HG03442 (cell line): Measurements from ENCODE around the gene PCDHGB5.
"Not testable (repeated sequence)": the region's sequence is repeated elsewhere in the genome, so short reads cannot be mapped to it uniquely, and the experiment has no call there.

ENCODE experiments used
- ATAC-seq: cut with Tn5 transposase; IDR thresholded peaks from one replicate; pipeline ENCODE4 v1.9.1; 2021; ENCODE audit warnings: mild to moderate bottlenecking, moderate library complexity; ENCODE audit not compliant: unreplicated experiment

Gene PCDHGB5

DNA sequence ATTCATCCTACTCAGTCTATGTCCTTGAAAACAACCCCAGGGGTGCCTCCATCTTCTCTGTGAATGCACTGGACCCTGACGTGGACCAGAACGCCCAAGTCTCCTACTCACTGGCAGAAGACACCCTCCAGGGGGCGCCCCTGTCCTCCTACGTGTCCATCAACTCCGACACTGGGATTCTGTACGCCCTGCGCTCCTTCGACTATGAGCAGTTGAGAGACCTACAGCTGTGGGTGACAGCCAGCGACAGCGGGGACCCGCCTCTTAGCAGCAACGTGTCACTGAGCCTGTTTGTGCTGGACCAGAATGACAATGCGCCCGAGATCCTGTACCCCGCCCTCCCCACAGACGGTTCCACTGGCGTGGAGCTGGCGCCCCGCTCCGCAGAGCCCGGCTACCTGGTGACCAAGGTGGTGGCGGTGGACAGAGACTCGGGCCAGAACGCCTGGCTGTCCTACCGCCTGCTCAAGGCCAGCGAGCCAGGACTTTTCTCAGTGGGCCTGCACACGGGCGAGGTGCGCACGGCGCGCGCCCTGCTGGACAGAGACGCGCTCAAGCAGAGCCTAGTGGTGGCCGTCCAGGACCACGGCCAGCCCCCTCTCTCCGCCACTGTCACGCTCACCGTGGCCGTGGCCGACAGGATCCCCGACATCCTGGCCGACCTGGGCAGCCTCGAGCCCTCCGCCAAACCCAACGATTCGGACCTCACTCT, 22.1 kb upstream of the PCDHGB5 start:
- not testable (repeated sequence) for ATAC-seq

DNA sequence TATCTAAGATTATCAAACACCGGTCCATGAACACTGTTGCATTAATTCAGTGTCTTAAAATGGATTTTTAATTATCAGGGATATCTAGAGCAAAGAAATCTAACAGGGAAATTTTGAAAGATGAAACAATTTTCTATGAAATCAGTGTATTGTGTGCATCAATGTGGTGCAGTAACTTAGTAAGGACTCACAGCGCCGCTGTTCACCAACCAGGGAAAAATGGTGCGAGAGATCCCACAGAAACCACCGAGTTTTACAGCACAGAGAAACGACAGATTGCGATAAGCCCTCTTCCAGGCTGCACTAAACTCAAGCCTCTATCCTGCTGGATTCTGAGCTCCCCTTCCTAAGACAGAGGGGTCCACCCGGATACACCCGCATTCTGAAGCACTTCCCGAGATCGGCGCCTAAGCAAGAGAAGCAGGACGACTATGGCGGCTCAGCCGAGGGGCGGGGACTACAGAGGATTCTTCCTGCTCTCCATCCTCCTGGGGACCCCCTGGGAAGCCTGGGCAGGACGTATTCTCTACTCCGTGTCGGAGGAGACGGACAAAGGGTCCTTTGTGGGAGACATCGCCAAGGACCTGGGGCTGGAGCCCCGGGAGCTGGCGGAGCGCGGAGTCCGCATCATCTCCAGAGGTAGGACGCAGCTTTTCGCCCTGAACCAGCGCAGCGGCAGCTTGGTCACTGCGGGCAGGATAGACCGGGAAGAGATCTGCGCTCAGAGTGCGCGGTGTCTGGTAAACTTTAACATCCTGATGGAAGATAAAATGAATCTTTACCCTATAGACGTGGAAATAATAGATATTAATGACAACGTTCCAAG, 15.1 kb upstream of the PCDHGB5 start, which contains the start of gene PCDHGA7:
PCDHGA7 (plus strand) TSS at position 274 of the 826 bp plus-strand sequence; CDS start at position 432, 158 bp downstream.
- no peak for ATAC-seq

- ATAC-seq, result no peak
Measured at GRCh38 chr5:141383345-141383744, 14.4 kb upstream of the PCDHGB5 start.

- ATAC-seq, result no peak
Measured at GRCh38 chr5:141384471-141385267, 13.1 kb upstream of the PCDHGB5 start.

GRCh38 chr5:141387557-141388311, 10.0 kb upstream of the PCDHGB5 start, which contains the start of gene PCDHGB4:
PCDHGB4 (plus strand) TSS chr5:141387698; CDS start chr5:141387885, 187 bp downstream.
- not testable (repeated sequence) for ATAC-seq

DNA sequence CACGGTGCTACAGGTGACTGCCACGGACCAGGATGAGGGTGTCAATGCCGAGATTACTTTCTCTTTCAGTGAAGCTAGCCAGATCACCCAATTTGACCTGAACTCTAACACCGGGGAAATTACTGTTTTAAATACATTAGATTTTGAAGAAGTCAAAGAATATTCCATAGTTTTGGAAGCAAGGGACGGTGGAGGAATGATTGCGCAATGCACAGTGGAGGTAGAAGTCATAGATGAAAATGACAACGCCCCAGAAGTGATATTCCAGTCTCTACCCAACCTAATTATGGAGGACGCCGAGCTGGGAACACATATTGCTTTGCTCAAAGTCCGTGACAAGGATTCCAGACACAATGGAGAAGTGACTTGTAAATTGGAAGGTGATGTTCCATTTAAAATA, 9.1 kb upstream of the PCDHGB5 start:
- no peak for ATAC-seq

DNA sequence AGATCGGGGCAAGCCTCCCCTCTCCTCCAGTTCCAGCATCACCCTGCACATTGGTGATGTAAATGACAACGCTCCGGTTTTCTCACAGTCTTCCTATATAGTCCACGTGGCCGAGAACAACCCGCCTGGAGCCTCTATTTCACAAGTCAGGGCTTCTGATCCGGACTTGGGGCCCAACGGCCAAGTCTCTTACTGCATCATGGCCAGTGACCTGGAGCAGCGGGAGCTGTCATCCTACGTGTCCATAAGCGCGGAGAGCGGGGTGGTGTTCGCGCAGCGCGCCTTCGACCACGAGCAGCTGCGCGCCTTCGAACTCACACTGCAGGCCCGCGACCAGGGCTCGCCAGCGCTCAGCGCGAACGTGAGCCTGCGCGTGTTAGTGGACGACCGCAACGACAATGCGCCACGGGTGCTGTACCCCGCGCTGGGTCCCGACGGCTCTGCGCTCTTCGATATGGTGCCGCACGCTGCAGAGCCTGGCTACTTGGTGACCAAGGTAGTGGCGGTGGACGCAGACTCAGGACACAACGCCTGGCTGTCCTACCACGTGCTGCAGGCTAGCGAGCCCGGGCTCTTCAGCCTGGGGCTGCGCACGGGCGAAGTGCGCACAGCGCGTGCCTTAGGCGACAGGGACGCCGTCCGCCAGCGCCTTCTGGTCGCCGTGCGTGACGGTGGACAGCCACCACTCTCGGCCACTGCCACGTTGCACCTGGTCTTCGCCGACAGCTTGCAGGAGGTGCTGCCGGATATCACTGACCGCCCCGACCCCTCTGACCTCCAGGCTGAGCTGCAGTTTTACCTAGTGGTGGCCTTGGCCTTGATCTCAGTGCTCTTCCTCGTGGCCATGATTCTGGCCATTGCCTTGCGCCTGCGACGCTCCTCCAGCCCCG, 8.3 kb upstream of the PCDHGB5 start:
- no peak for ATAC-seq

DNA sequence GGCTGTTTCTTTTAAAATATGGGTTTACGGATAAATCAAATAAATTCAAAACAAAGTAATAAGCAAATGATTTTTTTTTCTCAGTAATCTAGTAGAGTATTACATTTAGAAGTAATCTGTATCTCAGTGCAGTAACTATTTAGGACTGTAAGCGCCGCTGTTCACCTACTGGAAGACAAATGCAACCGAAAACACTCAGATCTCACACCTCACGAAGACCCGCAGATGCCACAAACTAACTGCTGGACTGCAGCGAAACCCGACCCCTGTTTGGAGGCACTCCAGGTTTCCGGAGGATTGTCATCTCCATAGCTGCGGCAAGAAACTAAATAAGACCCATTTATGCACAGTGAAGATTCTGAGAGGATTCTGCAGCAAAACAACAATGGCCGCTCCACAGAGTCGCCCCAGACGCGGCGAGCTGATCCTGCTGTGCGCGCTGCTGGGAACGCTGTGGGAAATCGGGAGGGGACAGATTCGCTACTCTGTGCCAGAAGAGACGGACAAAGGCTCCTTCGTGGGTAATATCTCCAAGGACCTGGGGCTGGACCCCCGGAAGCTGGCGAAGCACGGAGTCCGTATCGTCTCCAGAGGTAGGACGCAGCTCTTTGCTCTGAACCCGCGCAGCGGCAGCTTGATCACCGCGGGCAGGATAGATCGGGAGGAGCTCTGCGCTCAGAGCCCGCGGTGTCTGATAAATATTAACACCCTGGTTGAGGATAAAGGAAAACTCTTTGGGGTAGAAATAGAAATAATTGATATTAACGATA, 5.1 kb upstream of the PCDHGB5 start, which contains the start of gene PCDHGA8:
PCDHGA8 (plus strand) TSS at position 205 of the 770 bp plus-strand sequence; CDS start at position 386, 181 bp downstream.
- ATAC-seq, result no peak

GRCh38 chr5:141393267-141393666, 4.5 kb upstream of the PCDHGB5 start:
- ATAC-seq, result no peak

DNA sequence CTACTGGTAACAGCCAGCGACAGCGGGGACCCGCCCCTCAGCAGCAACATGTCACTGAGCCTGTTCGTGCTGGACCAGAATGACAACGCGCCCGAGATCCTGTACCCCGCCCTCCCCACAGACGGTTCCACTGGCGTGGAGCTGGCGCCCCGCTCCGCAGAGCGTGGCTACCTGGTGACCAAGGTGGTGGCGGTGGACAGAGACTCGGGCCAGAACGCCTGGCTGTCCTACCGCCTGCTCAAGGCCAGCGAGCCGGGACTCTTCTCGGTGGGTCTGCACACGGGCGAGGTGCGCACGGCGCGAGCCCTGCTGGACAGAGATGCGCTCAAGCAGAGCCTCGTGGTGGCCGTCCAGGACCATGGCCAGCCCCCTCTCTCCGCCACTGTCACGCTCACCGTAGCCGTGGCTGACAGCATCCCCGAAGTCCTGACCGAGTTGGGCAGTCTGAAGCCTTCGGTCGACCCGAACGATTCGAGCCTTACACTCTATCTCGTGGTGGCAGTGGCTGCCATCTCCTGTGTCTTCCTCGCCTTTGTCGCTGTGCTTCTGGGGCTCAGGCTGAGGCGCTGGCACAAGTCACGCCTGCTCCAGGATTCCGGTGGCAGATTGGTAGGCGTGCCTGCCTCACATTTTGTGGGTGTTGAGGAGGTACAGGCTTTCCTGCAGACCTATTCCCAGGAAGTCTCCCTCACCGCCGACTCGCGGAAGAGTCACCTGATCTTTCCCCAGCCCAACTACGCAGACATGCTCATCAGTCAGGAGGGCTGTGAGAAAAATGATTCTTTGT, 3.2 kb upstream of the PCDHGB5 start:
- not testable (repeated sequence) for ATAC-seq

DNA sequence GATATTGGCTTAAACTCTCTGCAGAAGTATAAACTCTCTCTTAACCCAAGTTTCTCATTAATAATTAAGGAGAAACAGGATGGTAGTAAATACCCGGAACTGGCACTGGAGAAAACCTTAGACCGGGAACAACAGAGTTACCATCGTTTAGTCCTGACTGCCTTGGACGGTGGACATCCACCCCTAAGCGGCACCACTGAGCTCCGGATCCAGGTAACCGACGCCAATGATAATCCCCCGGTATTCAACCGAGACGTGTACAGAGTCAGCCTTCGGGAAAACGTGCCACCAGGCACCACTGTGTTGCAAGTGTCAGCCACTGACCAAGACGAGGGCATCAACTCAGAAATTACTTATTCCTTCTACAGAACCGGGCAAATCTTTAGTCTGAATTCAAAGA, 861 bp downstream of the PCDHGB5 start:
- no peak for ATAC-seq

GRCh38 chr5:141399555-141400258, 2.0 kb downstream of the PCDHGB5 start:
- no peak for ATAC-seq

- ATAC-seq, result no peak
Measured at GRCh38 chr5:141402553-141403243, 5.0 kb downstream of the PCDHGB5 start, which contains the start of gene PCDHGA9. PCDHGA9 (plus strand) TSS chr5:141402778; CDS start chr5:141402953, 175 bp downstream.

DNA sequence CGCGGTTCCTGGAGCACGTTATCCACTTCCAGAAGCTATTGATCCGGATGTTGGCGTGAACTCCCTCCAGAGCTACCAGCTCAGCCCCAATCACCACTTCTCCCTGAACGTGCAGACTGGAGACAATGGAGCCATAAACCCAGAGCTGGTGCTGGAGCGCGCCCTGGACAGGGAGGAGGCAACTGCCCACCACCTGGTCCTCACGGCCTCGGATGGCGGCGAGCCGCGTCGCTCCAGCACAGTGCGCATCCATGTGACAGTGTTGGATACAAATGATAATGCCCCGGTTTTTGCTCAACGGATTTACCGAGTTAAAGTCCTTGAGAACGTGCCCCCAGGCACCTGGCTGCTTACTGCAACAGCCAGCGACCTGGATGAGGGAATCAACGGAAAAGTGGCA, 5.6 kb downstream of the PCDHGB5 start:
- no peak for ATAC-seq

DNA sequence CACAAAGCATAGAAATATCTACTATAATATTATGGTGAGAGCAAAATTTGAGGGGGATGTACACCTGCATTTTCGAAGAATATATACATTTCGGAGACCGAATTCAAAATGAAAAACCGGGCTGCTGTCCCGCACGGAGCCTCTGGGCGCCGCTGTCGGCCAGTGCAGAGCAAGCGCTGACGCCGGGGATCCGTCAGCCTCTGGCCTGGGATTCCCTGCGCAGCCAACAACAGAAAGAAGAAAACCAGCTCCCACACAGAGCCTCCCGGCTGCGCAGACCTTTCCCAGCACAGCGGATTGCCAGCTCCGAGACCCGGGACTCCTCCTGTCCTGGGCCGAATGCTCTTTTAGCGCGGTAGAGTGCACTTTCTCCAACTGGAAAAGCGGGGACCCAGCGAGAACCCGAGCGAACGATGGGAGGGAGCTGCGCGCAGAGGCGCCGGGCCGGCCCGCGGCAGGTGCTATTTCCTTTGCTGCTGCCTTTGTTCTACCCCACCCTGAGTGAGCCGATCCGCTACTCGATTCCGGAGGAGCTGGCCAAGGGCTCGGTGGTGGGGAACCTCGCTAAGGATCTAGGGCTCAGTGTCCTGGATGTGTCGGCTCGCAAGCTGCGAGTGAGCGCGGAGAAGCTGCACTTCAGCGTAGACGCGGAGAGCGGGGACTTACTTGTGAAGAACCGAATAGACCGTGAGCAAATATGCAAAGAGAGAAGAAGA, 10.2 kb downstream of the PCDHGB5 start, which contains the start of gene PCDHGB6:
PCDHGB6 (plus strand) TSS at position 232 of the 716 bp plus-strand sequence; CDS start at position 414, 182 bp downstream.
- ATAC-seq, result peak; percentile 38
